CD14-positive monocyte (primary cell): ENCODE measurements around the gene PRDM1. TPM values are rescaled to one million over a fixed set of nuclear protein-coding genes. Genes with fewer than 3 reads are reported as not detected.

ENCODE experiments used
- DNase-seq, 3 donors: peaks; one replicate each; pipeline ENCODE4 v3.0.0-alpha.2; 2011 to 2022
- H2AFZ ChIP-seq: 2 replicates; pipeline ENCODE4 v1.6.0; 2012; ENCODE audit warnings: mild to moderate bottlenecking, low read depth, low read length, inconsistent platforms; ENCODE audit not compliant: insufficient read depth, poor library complexity, severe bottlenecking
- H3K27ac ChIP-seq, 2 donors: 1 replicate in 1 of 2; 2 replicates in 1 of 2; pipeline ENCODE4 v1.5.1; 2012 to 2013; ENCODE audit warnings: low read length in 2 of 2, control low read depth in 1 of 2, inconsistent platforms in 1 of 2, low read depth in 1 of 2, mild to moderate bottlenecking in 1 of 2
- H3K27me3 ChIP-seq, 2 donors: one replicate each; pipeline versions ENCODE4 v1.6.0 to v1.6.1; 2011 to 2013; ENCODE audit warnings: low read length in 2 of 2; ENCODE audit not compliant: control insufficient read depth in 2 of 2, insufficient read depth in 2 of 2
- H3K36me3 ChIP-seq, 2 donors: replicated peaks in 1 of 2; 1 replicate in 1 of 2; 2 replicates in 1 of 2; pipeline versions ENCODE4 v1.5.1 to v1.6.1; 2012 to 2013; ENCODE audit warnings: low read length in 2 of 2, control low read depth in 1 of 2, inconsistent platforms in 1 of 2, mild to moderate bottlenecking in 1 of 2; ENCODE audit not compliant: insufficient read depth in 2 of 2, control insufficient read depth in 1 of 2
- H3K4me1 ChIP-seq, 2 donors: 1 replicate in 1 of 2; 2 replicates in 1 of 2; pipeline versions ENCODE4 v1.5.1 to v1.6.1; 2012 to 2013; ENCODE audit warnings: low read length in 2 of 2, control low read depth in 1 of 2, inconsistent platforms in 1 of 2, mild to moderate bottlenecking in 1 of 2, moderate library complexity in 1 of 2; ENCODE audit not compliant: insufficient read depth in 2 of 2, control insufficient read depth in 1 of 2
- H3K4me2 ChIP-seq: replicated peaks from 2 replicates; pipeline ENCODE3; 2012; ENCODE audit warnings: low read length, moderate library complexity, mild to moderate bottlenecking; ENCODE audit not compliant: poor library complexity, severe bottlenecking; ENCODE audit errors: extremely low read depth
- H3K4me3 ChIP-seq, 3 experiments: fragments of 200-600 bp in 1 of 3; sonication (generic) in 1 of 3; replicated peaks in 1 of 3; 1 replicate in 2 of 3; 2 replicates in 1 of 3; pipeline ENCODE4 v1.5.1; 2011 to 2013; ENCODE audit warnings: low read length in 3 of 3, mild to moderate bottlenecking in 3 of 3, control low read depth in 2 of 3, low read depth in 2 of 3, inconsistent platforms in 1 of 3, moderate library complexity in 1 of 3
- H3K79me2 ChIP-seq: 2 replicates; pipeline ENCODE4 v1.6.0; 2012; ENCODE audit warnings: mild to moderate bottlenecking, control low read depth, inconsistent platforms, low read length, moderate library complexity; ENCODE audit not compliant: insufficient read depth
- H3K9ac ChIP-seq: 2 replicates; pipeline ENCODE4 v1.6.0; 2017; ENCODE audit warnings: low read length, mild to moderate bottlenecking; ENCODE audit not compliant: insufficient read depth, poor library complexity, severe bottlenecking
- H3K9me3 ChIP-seq, 2 donors: replicated peaks in 1 of 2; 1 replicate in 1 of 2; 2 replicates in 1 of 2; pipeline versions ENCODE4 v1.5.1 to v1.6.1; 2012 to 2013; ENCODE audit warnings: low read length in 2 of 2, control low read depth in 1 of 2; ENCODE audit not compliant: control insufficient read depth in 1 of 2, insufficient read depth in 1 of 2
- H4K20me1 ChIP-seq: 2 replicates; pipeline ENCODE4 v1.6.0; 2012; ENCODE audit warnings: mild to moderate bottlenecking, low read length, control low read depth, moderate library complexity; ENCODE audit not compliant: insufficient read depth
- H3K27ac Mint-ChIP-seq, 7 donors: one replicate each; pipeline ENCODE4 v1.8.0; 2020; ENCODE audit warnings: mild to moderate bottlenecking in 7 of 7, mixed read lengths in 7 of 7, moderate library complexity in 6 of 7, inconsistent platforms in 2 of 7
- H3K27me3 Mint-ChIP-seq, 3 donors: one replicate each; pipeline ENCODE4 v1.8.0; 2021 to 2022; ENCODE audit warnings: low read depth in 3 of 3, mild to moderate bottlenecking in 3 of 3, mixed read lengths in 3 of 3, moderate library complexity in 3 of 3, inconsistent platforms in 1 of 3
- H3K36me3 Mint-ChIP-seq, 2 donors: one replicate each; pipeline ENCODE4 v1.8.0; 2020; ENCODE audit warnings: mixed read lengths in 2 of 2, inconsistent platforms in 1 of 2, mild to moderate bottlenecking in 1 of 2
- H3K4me1 Mint-ChIP-seq: one replicate; pipeline ENCODE4 v1.8.0; 2020; ENCODE audit warnings: mild to moderate bottlenecking, mixed read lengths
- H3K4me3 Mint-ChIP-seq, 2 donors: one replicate each; pipeline ENCODE4 v1.8.0; 2020; ENCODE audit warnings: mild to moderate bottlenecking in 2 of 2, mixed read lengths in 2 of 2, moderate library complexity in 1 of 2
- H3K9me3 Mint-ChIP-seq, 7 donors: one replicate each; pipeline ENCODE4 v1.8.0; 2020 to 2022; ENCODE audit warnings: mixed read lengths in 7 of 7, mild to moderate bottlenecking in 6 of 7, moderate library complexity in 6 of 7, inconsistent platforms in 2 of 7
- WGBS: methylation state at CpG from one replicate; pipeline ENCODE4 v1.1.5; 2013; ENCODE audit warnings: missing lambda C conversion rate; ENCODE audit not compliant: insufficient coverage; 5-methylcytosine and 5-hydroxymethylcytosine counted together
- intact Hi-C, 2 donors: fragments of 100-400 bp; cut with micrococcal nuclease; formaldehyde crosslinking; loops; one replicate each; pipeline versions ENCODE4 v1.15.0 to v1.15.1; 2023
- polyA plus RNA-seq, 3 donors: library from polyadenylated mRNA; depleted of rRNA in 1 of 3; unstranded in 2 of 3; stranded (reverse) in 1 of 3; fragments of 300-500 nt in 2 of 3; fragments of >200 nt in 1 of 3; fragmentation: Illumina TruSeq in 2 of 3; gene quantifications; 1 replicate in 2 of 3; 2 replicates in 1 of 3; pipeline ENCODE4 v1.2.3, GENCODE V29; 2012 to 2021
- TF ChIP-seq, protein P1 (sequence below): fragments of 200-600 bp; IDR thresholded peaks from one replicate; pipeline ENCODE4 v1.8.0; 2022; ENCODE audit warnings: antibody characterized with exemption, mild to moderate bottlenecking

Gene PRDM1
- polyA plus RNA-seq, 3 donors = 1.8 to 14.9 (median 5.2) TPM

DNA sequence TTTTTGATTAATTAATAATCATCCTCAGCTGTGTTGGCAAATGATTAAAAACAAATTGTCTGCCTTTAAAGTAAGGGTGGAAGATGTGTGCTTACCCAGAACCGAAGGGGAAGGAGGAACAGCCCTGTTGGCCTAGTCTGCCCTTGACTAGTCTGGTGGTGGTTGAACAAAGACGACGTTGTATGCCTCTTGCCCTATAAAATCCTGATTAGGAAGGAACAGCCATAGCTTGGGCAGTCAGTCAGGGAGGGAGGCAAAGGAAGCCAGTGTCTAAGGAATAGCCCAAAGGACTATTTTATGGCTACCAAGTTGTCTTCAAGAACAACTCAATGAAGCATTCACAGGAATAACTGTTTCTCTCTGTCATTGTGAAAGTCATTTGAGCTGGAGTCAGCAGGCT is 70.7 kb downstream of the PRDM1 start:
- Histone ChIP-seq H3K9ac (no peak overlapping the region), H3K4me1 (peaks cover 25 to 34% of the 10 kb centered on the region in 2 donors), H3K27me3 (no peaks in the 10 kb centered on the region), H3K36me3 (no peaks in the 10 kb centered on the region), H3K4me2 (no peak overlapping the region), H4K20me1 (no peaks in the 10 kb centered on the region), H3K27ac (no peak overlapping the region), H3K4me3 (no peak overlapping the region), H3K9me3 (no peaks in the 10 kb centered on the region), H3K79me2 (no peaks in the 10 kb centered on the region), H2AFZ (no peak overlapping the region)
- Mint-ChIP-seq H3K4me3 (no peak overlapping the region), H3K9me3 (peaks cover 0 to 2% (median 0%) of the 10 kb centered on the region in 7 donors), H3K4me1 (peaks cover 34% of the 10 kb centered on the region), H3K27ac (peak overlapping the region in 4 of 7 donors; percentile 30 to 73 (median 54)), H3K36me3 (no peaks in the 10 kb centered on the region), H3K27me3 (peaks cover 1 to 4% (median 2%) of the 10 kb centered on the region in 3 donors)
- intact Hi-C loops = no loop called here
- TF ChIP-seq, protein P1, sequence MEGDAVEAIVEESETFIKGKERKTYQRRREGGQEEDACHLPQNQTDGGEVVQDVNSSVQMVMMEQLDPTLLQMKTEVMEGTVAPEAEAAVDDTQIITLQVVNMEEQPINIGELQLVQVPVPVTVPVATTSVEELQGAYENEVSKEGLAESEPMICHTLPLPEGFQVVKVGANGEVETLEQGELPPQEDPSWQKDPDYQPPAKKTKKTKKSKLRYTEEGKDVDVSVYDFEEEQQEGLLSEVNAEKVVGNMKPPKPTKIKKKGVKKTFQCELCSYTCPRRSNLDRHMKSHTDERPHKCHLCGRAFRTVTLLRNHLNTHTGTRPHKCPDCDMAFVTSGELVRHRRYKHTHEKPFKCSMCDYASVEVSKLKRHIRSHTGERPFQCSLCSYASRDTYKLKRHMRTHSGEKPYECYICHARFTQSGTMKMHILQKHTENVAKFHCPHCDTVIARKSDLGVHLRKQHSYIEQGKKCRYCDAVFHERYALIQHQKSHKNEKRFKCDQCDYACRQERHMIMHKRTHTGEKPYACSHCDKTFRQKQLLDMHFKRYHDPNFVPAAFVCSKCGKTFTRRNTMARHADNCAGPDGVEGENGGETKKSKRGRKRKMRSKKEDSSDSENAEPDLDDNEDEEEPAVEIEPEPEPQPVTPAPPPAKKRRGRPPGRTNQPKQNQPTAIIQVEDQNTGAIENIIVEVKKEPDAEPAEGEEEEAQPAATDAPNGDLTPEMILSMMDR = no peak
- WGBS = no CpG with 5 or more reads among the region's 3 CpGs
- no peak for DNase-seq

DNA sequence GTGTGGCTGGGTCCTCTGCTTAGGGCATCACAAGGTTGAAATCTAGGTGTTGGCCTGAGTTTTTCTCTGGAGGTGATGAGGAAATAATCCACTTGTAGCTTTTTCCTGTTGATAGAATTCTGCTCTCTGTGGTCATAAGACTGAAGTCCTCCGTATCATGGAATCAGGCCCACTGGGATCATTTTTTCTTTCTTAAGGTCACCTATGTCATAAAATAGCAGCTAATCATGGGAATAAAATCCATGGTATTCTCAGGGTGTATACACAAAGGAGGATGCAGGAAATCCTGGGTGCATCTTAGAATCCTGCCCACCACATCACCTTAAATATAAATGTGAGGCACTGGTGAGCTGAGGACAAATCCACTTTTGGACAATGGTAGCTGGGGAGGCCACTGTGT is 72.7 kb downstream of the PRDM1 start:
- peaks cover 0 to 4% (median 2%) of the 10 kb centered on the region in 3 donors for H3K27me3 Mint-ChIP-seq
- no peaks in the 10 kb centered on the region for H4K20me1 ChIP-seq
- H3K27ac ChIP-seq = no peak overlapping the region
- no peaks in the 10 kb centered on the region for H3K9me3 Mint-ChIP-seq
- no peaks in the 10 kb centered on the region for H3K36me3 Mint-ChIP-seq
- no peak overlapping the region for H3K9ac ChIP-seq
- H2AFZ ChIP-seq = no peak overlapping the region
- no peak overlapping the region for H3K4me2 ChIP-seq
- H3K4me1 ChIP-seq = peaks cover 44 to 53% of the 10 kb centered on the region in 2 donors
- H3K4me1 Mint-ChIP-seq = peaks cover 46% of the 10 kb centered on the region
- DNase-seq = no peak
- no peaks in the 10 kb centered on the region for H3K27me3 ChIP-seq
- H3K79me2 ChIP-seq = no peaks in the 10 kb centered on the region
- H3K4me3 ChIP-seq = no peak overlapping the region
- TF ChIP-seq, protein P1 = no peak
- H3K36me3 ChIP-seq = no peaks in the 10 kb centered on the region
- intact Hi-C loops = no loop called here
- no peak overlapping the region for H3K4me3 Mint-ChIP-seq
- peak overlapping the region in 1 of 7 donors; percentile 77 for H3K27ac Mint-ChIP-seq
- H3K9me3 ChIP-seq = no peaks in the 10 kb centered on the region
- no CpG with 5 or more reads among the region's 1 CpG for WGBS

Other genes starting within 250 kb of the PRDM1 start
- 10 to 100 TPM; 15.0 to 31.4 (median 29.9) TPM for gene ATG5, start 239.4 kb downstream of the PRDM1 start, polyA plus RNA-seq